GM12878 (cell line): ENCODE measurements around the gene KIF3A. TPM values are rescaled to one million over a fixed set of nuclear protein-coding genes. Genes with fewer than 3 reads are reported as not detected.

Source experiments
- ATAC-seq: fragments of 200-7000 bp; cut with Tn5 transposase; 3 replicates; pipeline ENCODE4 v1.9.1; 2020; ENCODE audit warnings: mild to moderate bottlenecking, moderate library complexity
- BruUV-seq: library from RNA; stranded (reverse); fragments of 400-500 nt; replicated peaks from 2 replicates; lab custom pipeline; 2021; lab: Mats Ljungman, UMichigan
- CTCF ChIA-PET: fragments of 300-600 bp; sonication (Branson Sonifier 250); formaldehyde crosslinking; extraction: SDS; loops from one replicate; lab custom pipeline; 2021; ENCODE audit warnings: inconsistent platforms; lab: Yijun Ruan, JAX
- POLR2A ChIA-PET: fragments of 350-600 bp; formaldehyde crosslinking; extraction: SDS; loops from one replicate; lab custom pipeline; 2021; ENCODE audit warnings: inconsistent platforms; lab: Charles Lee
- RAD21 ChIA-PET: fragments of 300-600 bp; sonication (Branson Sonifier 250); formaldehyde crosslinking; loops from one replicate; lab custom pipeline; 2023; ENCODE audit warnings: antibody characterized with exemption; ENCODE audit not compliant: unreplicated experiment; lab: Charles Lee
- SMC1A ChIA-PET: fragments of 300-600 bp; sonication (Branson Sonifier 250); formaldehyde crosslinking; loops from one replicate; lab custom pipeline; 2023; ENCODE audit not compliant: unreplicated experiment, uncharacterized antibody; lab: Charles Lee
- DNase-seq: peaks from one replicate; pipeline ENCODE4 v3.0.0-alpha.2; 2011; ENCODE audit warnings: low read depth, low spot score
- FAIRE-seq: peaks from 3 replicates; lab custom pipeline; 2011; peaks lifted over from hg19 to GRCh38; lab: Jason Lieb, UNC
- H2AFZ ChIP-seq: 2 replicates; pipeline ENCODE4 v1.6.0; 2011; ENCODE audit warnings: low read depth, low read length, control low read depth; ENCODE audit not compliant: control insufficient read depth
- H3K27ac ChIP-seq: 2 replicates; pipeline ENCODE4 v1.5.1; 2011; ENCODE audit warnings: control low read depth; ENCODE audit not compliant: control insufficient read depth, insufficient read depth
- H3K27me3 ChIP-seq, 2 experiments: replicated peaks in 1 of 2; 2 replicates each; pipeline versions ENCODE4 v1.6.0 to v1.6.1; 2011; ENCODE audit warnings: low read length in 1 of 2; ENCODE audit not compliant: control insufficient read depth in 2 of 2, insufficient read depth in 2 of 2
- H3K36me3 ChIP-seq, 2 experiments: 2 replicates each; pipeline ENCODE4 v1.5.1; 2011; ENCODE audit warnings: low read length in 1 of 2; ENCODE audit not compliant: control insufficient read depth in 2 of 2, insufficient read depth in 2 of 2
- H3K4me1 ChIP-seq: 2 replicates; pipeline ENCODE4 v1.6.1; 2011; ENCODE audit warnings: mild to moderate bottlenecking, low read length, moderate library complexity, mixed read lengths; ENCODE audit not compliant: control insufficient read depth, insufficient read depth
- H3K4me2 ChIP-seq: 2 replicates; pipeline ENCODE4 v1.6.0; 2011; ENCODE audit warnings: control low read depth; ENCODE audit not compliant: control insufficient read depth, insufficient read depth
- H3K4me3 ChIP-seq: fragments of 200-600 bp; sonication (generic); 2 replicates; pipeline ENCODE4 v1.5.1; 2016
- H3K79me2 ChIP-seq: 2 replicates; pipeline ENCODE4 v1.6.0; 2011; ENCODE audit warnings: low read length; ENCODE audit not compliant: control insufficient read depth, insufficient read depth
- H3K9ac ChIP-seq: 2 replicates; pipeline ENCODE4 v1.8.0; 2011; ENCODE audit warnings: low read length, control low read depth, mixed read lengths; ENCODE audit not compliant: control insufficient read depth, insufficient read depth
- H3K9me3 ChIP-seq: replicated peaks from 3 replicates; pipeline ENCODE4 v1.5.1; 2011; ENCODE audit warnings: mild to moderate bottlenecking, low read length; ENCODE audit not compliant: control insufficient read depth, insufficient read depth
- H4K20me1 ChIP-seq: 2 replicates; pipeline ENCODE4 v1.6.0; 2011; ENCODE audit not compliant: control insufficient read depth, insufficient read depth
- EP300 ChIP-seq, 2 experiments: fragments of 150-350 bp in 1 of 2; IDR thresholded peaks; 2 replicates each; pipeline ENCODE4 v1.6.1; 2011 to 2012; ENCODE audit warnings: low read depth in 2 of 2, low read length in 2 of 2, borderline replicate concordance in 1 of 2, improper control_type of control experiment in 1 of 2, inconsistent platforms in 1 of 2; ENCODE audit not compliant: control insufficient read depth in 1 of 2
- GATAD2B ChIP-seq: fragments of 450-650 bp; conservative IDR thresholded peaks from 2 replicates; pipeline ENCODE4 v1.6.1; 2017; ENCODE audit warnings: low read depth, mild to moderate bottlenecking, moderate library complexity
- POLR2A ChIP-seq: IDR thresholded peaks from 2 replicates; pipeline ENCODE4 v1.6.1; 2011; ENCODE audit warnings: low read depth, mild to moderate bottlenecking, low read length
- POU2F2 ChIP-seq: IDR thresholded peaks from 3 replicates; pipeline ENCODE4 v1.6.1; 2011; ENCODE audit warnings: low read depth, mild to moderate bottlenecking, low read length, borderline replicate concordance
- RAD21 ChIP-seq: IDR thresholded peaks from 2 replicates; pipeline ENCODE4 v1.6.1; 2011; ENCODE audit warnings: mild to moderate bottlenecking, low read depth, low read length, moderate library complexity; ENCODE audit not compliant: insufficient read depth
- ZZZ3 ChIP-seq: IDR thresholded peaks from 2 replicates; pipeline ENCODE4 v1.6.1; 2011; ENCODE audit warnings: low read depth; ENCODE audit not compliant: control insufficient read depth, insufficient read length
- WGBS: methylation state at CpG from one replicate; pipeline ENCODE4 v1.1.6; 2016; ENCODE audit warnings: low lambda C conversion rate; ENCODE audit not compliant: insufficient replicate concordance, insufficient coverage; ENCODE audit errors: missing lambda C conversion rate; 5-methylcytosine and 5-hydroxymethylcytosine counted together
- in situ Hi-C: fragments of 300-500 bp; cut with MboI; formaldehyde crosslinking; loops from 9 replicates; pipeline ENCODE4 v1.14.3; 2018; ENCODE audit warnings: mixed read lengths
- intact Hi-C: fragments of 100-400 bp; cut with micrococcal nuclease; formaldehyde crosslinking; loops from one replicate; pipeline ENCODE4 v1.14.2; 2022; ENCODE audit not compliant: unreplicated experiment
- polyA plus RNA-seq, 11 experiments: library from polyadenylated mRNA; depleted of rRNA in 4 of 11; unstranded in 6 of 11; stranded (reverse) in 5 of 11; fragments of >200 nt; fragmentation: Nextera tagmentation in 4 of 11; fragmentation: Illumina TruSeq in 1 of 11; extraction: Ambion mirVana in 4 of 11; extraction: Trizol in 1 of 11; gene quantifications; 1 replicate in 1 of 11; 2 replicates in 10 of 11; pipeline versions ENCODE4 v1.2.1 to v1.2.3, GENCODE V29; 2011 to 2016; ENCODE audit warnings: inconsistent platforms in 2 of 11, missing spikeins in 2 of 11, low read depth in 1 of 11
- total RNA-seq, 4 experiments: library from RNA; depleted of rRNA in 3 of 4; stranded (reverse); fragments of >200 nt in 3 of 4; fragmentation: Illumina TruSeq in 1 of 4; extraction: Trizol in 1 of 4; gene quantifications; 2 replicates each; pipeline versions ENCODE4 v1.2.1 to v1.2.3, GENCODE V29; 2013 to 2021
- TF ChIP-seq, protein P1 (sequence below): fragments of 450-650 bp; IDR thresholded peaks from 2 replicates; pipeline ENCODE4 v1.6.1; 2018; ENCODE audit warnings: mild to moderate bottlenecking, low read depth, moderate library complexity; ENCODE audit not compliant: partially characterized antibody
- TF ChIP-seq, protein P2 (sequence below): fragments of 450-650 bp; IDR thresholded peaks from 2 replicates; pipeline ENCODE4 v1.6.1; 2017; ENCODE audit warnings: mild to moderate bottlenecking, moderate library complexity

The KIF3A gene
- total and polyA plus RNA-seq, 10 of the 15 experiments (the other 5 are each of a cell fraction or from before 2014, with no cell fraction given): 2.7 to 36.5 (median 10.0) TPM

DNA sequence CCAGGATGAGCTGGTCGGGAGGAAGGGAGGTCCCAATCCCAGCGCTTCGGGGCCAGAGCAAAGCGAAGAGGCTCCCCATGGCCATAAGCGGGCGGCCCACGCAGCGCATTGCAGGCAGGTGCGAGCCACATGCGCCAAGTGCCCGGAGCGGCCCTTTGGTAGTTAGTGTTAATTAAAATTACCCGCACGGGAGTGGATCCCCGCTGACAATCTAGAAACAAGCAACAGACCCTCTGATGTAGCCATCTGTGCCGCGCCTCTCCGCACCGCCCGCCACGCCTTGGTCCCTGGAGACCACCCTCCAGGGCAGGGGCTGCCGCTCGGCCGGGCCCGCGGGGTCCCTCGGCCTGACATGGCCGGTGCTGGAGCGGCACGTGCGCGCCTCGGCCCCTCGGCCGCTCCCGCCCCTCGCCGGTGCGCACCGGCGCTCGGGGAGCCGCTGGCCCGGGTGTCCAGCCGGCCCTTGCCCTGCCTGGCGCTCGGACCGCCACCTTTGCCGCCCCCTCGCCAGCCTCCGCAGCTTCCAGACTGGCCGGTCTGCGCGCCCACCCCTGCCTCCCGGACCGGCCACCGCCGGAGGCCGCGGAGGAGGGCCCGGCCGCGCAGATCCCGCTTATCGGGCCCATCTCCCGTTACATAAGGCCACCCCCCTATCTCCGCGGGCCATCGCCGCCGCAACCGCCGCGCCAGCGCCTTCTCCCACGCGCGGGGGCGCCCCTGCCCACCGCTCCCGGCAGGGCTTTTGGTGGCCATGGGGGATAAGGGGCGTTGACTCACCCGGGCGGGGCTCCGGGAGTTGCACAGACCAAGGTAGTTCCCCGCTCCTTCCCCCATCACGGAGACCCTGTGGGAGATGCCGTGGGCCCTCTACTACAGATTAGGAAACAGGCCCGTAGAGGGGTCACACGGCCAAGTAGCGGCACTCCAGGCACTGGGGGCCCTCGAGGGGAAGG lies 81.2 kb downstream of the KIF3A start (continued):
- TF ChIP-seq, protein P1, sequence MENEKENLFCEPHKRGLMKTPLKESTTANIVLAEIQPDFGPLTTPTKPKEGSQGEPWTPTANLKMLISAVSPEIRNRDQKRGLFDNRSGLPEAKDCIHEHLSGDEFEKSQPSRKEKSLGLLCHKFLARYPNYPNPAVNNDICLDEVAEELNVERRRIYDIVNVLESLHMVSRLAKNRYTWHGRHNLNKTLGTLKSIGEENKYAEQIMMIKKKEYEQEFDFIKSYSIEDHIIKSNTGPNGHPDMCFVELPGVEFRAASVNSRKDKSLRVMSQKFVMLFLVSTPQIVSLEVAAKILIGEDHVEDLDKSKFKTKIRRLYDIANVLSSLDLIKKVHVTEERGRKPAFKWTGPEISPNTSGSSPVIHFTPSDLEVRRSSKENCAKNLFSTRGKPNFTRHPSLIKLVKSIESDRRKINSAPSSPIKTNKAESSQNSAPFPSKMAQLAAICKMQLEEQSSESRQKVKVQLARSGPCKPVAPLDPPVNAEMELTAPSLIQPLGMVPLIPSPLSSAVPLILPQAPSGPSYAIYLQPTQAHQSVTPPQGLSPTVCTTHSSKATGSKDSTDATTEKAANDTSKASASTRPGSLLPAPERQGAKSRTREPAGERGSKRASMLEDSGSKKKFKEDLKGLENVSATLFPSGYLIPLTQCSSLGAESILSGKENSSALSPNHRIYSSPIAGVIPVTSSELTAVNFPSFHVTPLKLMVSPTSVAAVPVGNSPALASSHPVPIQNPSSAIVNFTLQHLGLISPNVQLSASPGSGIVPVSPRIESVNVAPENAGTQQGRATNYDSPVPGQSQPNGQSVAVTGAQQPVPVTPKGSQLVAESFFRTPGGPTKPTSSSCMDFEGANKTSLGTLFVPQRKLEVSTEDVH: no peak
- TF ChIP-seq GATAD2B (peak; percentile 65), POLR2A (peak; percentile 15; the same call in 1 of the 2 replicates), RAD21 (peak; percentile 46), EP300 (IDR thresholded peaks at IDR 0.05; ENCODE audit: borderline replicate concordance in 1 of 2, control insufficient read depth in 1 of 2, low read depth in 2 of 2, low read length in 2 of 2) (peak in 1 of 2 experiments; percentile 18; a peak in 1 of 4 replicates)

GRCh38 chr5:132653716-132654115 lies 83.6 kb downstream of the KIF3A start:
- Histone ChIP-seq H3K27ac (no peak overlapping the region), H3K4me1 (peaks cover 19% of the 10 kb centered on the region), H3K9ac (no peak overlapping the region), H3K9me3 (no peaks in the 10 kb centered on the region; the same call in 2 of the 3 replicates), H3K4me2 (no peak overlapping the region), H4K20me1 (no peaks in the 10 kb centered on the region), H3K36me3 (no peaks in the 10 kb centered on the region), H3K27me3 (no peaks in the 10 kb centered on the region), H3K4me3 (no peak overlapping the region), H3K79me2 (no peaks in the 10 kb centered on the region), H2AFZ (no peak overlapping the region)
- in situ Hi-C loops: no loop called here
- BruUV-seq: no TSS peak
- intact Hi-C loops: no loop called here
- no peak for FAIRE-seq
- WGBS: 64% methylated on average over 7 of the region's 7 CpGs
- ATAC-seq: no peak
- ChIA-PET SMC1A (interaction anchor here (1.6 kb wide), 1 partner anchor 13 kb away, joined by 4 read pairs; no protein-coding TSS in a partner anchor), RAD21 (interaction anchor here (0.9 kb wide), 1 partner anchor 13 kb away, joined by 3 read pairs; no protein-coding TSS in a partner anchor), CTCF (interaction anchor here (0.9 to 1.3 kb wide), 2 partner anchors 166 to 212 kb away, joined by 3 read pairs; no protein-coding TSS in a partner anchor), POLR2A (no interaction called here)
- DNase-seq: no peak
- no peak for TF ChIP-seq ZZZ3
- no peak for TF ChIP-seq POU2F2
- TF ChIP-seq, protein P2, sequence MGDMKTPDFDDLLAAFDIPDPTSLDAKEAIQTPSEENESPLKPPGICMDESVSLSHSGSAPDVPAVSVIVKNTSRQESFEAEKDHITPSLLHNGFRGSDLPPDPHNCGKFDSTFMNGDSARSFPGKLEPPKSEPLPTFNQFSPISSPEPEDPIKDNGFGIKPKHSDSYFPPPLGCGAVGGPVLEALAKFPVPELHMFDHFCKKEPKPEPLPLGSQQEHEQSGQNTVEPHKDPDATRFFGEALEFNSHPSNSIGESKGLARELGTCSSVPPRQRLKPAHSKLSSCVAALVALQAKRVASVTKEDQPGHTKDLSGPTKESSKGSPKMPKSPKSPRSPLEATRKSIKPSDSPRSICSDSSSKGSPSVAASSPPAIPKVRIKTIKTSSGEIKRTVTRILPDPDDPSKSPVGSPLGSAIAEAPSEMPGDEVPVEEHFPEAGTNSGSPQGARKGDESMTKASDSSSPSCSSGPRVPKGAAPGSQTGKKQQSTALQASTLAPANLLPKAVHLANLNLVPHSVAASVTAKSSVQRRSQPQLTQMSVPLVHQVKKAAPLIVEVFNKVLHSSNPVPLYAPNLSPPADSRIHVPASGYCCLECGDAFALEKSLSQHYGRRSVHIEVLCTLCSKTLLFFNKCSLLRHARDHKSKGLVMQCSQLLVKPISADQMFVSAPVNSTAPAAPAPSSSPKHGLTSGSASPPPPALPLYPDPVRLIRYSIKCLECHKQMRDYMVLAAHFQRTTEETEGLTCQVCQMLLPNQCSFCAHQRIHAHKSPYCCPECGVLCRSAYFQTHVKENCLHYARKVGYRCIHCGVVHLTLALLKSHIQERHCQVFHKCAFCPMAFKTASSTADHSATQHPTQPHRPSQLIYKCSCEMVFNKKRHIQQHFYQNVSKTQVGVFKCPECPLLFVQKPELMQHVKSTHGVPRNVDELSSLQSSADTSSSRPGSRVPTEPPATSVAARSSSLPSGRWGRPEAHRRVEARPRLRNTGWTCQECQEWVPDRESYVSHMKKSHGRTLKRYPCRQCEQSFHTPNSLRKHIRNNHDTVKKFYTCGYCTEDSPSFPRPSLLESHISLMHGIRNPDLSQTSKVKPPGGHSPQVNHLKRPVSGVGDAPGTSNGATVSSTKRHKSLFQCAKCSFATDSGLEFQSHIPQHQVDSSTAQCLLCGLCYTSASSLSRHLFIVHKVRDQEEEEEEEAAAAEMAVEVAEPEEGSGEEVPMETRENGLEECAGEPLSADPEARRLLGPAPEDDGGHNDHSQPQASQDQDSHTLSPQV: no peak
